Caco-2 (cell line): ENCODE data around the gene NAA38. TPM values are rescaled to one million over a fixed set of nuclear protein-coding genes. Genes with fewer than 3 reads are reported as not detected.
A peak's percentile ranks its signal among the peaks of the same experiment; 100 is the strongest.

Source experiments
- BruUV-seq: library from RNA; stranded (reverse); fragments of 400-500 nt; replicated peaks from 2 replicates; lab custom pipeline; 2021; lab: Mats Ljungman, UMichigan
- CTCF ChIA-PET: fragments of 300-600 bp; sonication (Branson Sonifier 250); formaldehyde crosslinking; loops from one replicate; lab custom pipeline; 2022; ENCODE audit warnings: antibody characterized with exemption; lab: Charles Lee
- POLR2A ChIA-PET: fragments of 300-600 bp; sonication (Branson Sonifier 250); formaldehyde crosslinking; loops from one replicate; lab custom pipeline; 2022; ENCODE audit warnings: antibody characterized with exemption; lab: Charles Lee
- DNase-seq, 2 experiments: peaks; one replicate each; pipeline versions ENCODE4 v3.0.0 to v3.0.0-alpha.2; 2020 to 2022
- H3K27me3 ChIP-seq: replicated peaks from 2 replicates; pipeline ENCODE4 v1.6.0; 2011; ENCODE audit warnings: low read length; ENCODE audit not compliant: control insufficient read depth, insufficient read depth
- H3K36me3 ChIP-seq: 2 replicates; pipeline ENCODE4 v1.5.1; 2011; ENCODE audit warnings: low read length; ENCODE audit not compliant: control insufficient read depth, insufficient read depth
- H3K4me1 ChIP-seq: fragments of 250-450 bp; sonication (Bioruptor Pico); 2 replicates; pipeline ENCODE4 v1.5.1; 2020; ENCODE audit warnings: mild to moderate bottlenecking
- H3K4me3 ChIP-seq: 2 replicates; pipeline ENCODE4 v1.5.1; 2011; ENCODE audit warnings: low read depth, mild to moderate bottlenecking, control low read depth, low read length
- H3K9me3 ChIP-seq: fragments of 250-450 bp; sonication (Bioruptor Pico); 2 replicates; pipeline ENCODE4 v1.5.1; 2020; ENCODE audit warnings: mild to moderate bottlenecking, moderate library complexity
- H3K27ac Mint-ChIP-seq: one replicate; pipeline ENCODE4 v1.8.0; 2022; ENCODE audit warnings: mixed read lengths; ENCODE audit not compliant: unreplicated experiment
- H3K27me3 Mint-ChIP-seq: one replicate; pipeline ENCODE4 v1.8.0; 2022; ENCODE audit warnings: mixed read lengths; ENCODE audit not compliant: insufficient read depth, unreplicated experiment
- H3K36me3 Mint-ChIP-seq: one replicate; pipeline ENCODE4 v1.8.0; 2022; ENCODE audit warnings: mild to moderate bottlenecking, mixed read lengths; ENCODE audit not compliant: insufficient read depth, unreplicated experiment
- H3K4me1 Mint-ChIP-seq: one replicate; pipeline ENCODE4 v1.8.0; 2022; ENCODE audit warnings: low read depth, mixed read lengths; ENCODE audit not compliant: unreplicated experiment
- H3K4me3 Mint-ChIP-seq: one replicate; pipeline ENCODE4 v1.8.0; 2022; ENCODE audit warnings: mild to moderate bottlenecking, moderate library complexity, mixed read lengths; ENCODE audit not compliant: unreplicated experiment
- H3K9me3 Mint-ChIP-seq: one replicate; pipeline ENCODE4 v1.8.0; 2022; ENCODE audit warnings: mixed read lengths; ENCODE audit not compliant: unreplicated experiment
- CTCF ChIP-seq, 2 experiments: fragments of 200-600 bp in 1 of 2; IDR thresholded peaks; 1 replicate in 1 of 2; 2 replicates in 1 of 2; pipeline versions ENCODE4 v1.5.1 to v1.8.0; 2011 to 2022; ENCODE audit warnings: antibody characterized with exemption in 1 of 2, control low read depth in 1 of 2, inconsistent platforms in 1 of 2, low read depth in 1 of 2, low read length in 1 of 2, mild to moderate bottlenecking in 1 of 2, moderate library complexity in 1 of 2; ENCODE audit not compliant: insufficient read depth in 1 of 2, severe bottlenecking in 1 of 2, unreplicated experiment in 1 of 2
- intact Hi-C: fragments of 100-400 bp; cut with micrococcal nuclease; formaldehyde crosslinking; loops from one replicate; pipeline ENCODE4 v1.10.0; 2022; ENCODE audit not compliant: unreplicated experiment
- total RNA-seq: library from RNA; stranded (reverse); gene quantifications from 2 replicates; pipeline ENCODE4 v1.2.3, GENCODE V29; 2022

Gene NAA38
- total RNA-seq, 1 experiment from 2014 or later, result 27.4 TPM

- DNase-seq, result peak; percentile 83
- CTCF ChIA-PET, result interaction anchor here (0.6 to 1.4 kb wide), 4 partner anchors 23 to 100 kb away, joined by 3 to 8 read pairs (median 5); partner anchors contain the start of gene NAA38
- intact Hi-C loops, result loop anchor here (1.0 kb wide), 1 partner anchor 7 kb away; no protein-coding TSS in a partner anchor
Measured at GRCh38 chr17:7833795-7834541, 23.4 kb downstream of the NAA38 start, which contains the start of gene KDM6B. Gene KDM6B (plus strand): TSS chr17:7834217. CDS start chr17:7845555, 11,338 bp downstream.

DNA sequence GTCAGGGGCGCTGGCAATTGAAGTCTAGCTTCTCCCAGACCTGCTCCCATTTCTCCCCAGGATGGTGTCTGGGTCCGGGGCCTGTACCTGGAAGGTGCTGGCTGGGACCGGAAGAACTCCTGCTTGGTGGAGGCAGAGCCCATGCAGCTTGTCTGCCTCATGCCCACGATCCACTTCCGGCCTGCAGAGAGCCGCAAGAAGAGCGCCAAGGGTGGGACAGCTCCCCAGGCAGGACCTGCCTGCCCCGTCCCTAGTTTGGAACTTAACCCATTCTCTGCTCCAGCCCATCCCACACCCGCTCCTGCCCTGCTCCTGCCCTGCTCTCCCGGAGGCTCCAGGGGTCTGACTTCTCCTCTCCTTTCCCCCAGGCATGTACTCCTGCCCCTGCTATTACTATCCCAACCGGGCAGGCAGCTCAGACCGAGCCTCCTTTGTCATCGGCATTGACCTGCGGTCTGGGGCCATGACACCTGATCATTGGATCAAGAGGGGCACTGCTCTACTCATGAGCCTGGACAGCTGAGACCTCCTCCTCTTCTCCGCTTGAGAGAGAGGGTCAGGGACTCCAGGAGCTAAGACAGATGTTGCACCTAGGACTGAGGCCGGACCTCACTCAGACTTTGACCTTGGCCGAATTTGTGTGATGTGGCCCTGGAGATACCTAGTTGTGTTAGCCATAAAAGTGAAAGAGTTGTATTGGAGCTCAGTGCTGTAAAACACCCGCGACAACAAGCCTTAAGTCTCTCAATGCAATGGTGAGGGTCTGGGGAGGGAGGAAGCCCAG, 24.2 kb downstream of the NAA38 start:
- intact Hi-C loops, result loop anchor here (1.0 kb wide), 1 partner anchor 8 kb away; no protein-coding TSS in a partner anchor
- peak overlapping the region; percentile 99 for H3K27ac Mint-ChIP-seq

More at GRCh38 chr17:7833795-7834541, 23.4 kb downstream of the NAA38 start, which contains the start of gene KDM6B:
- peaks cover 11% of the 10 kb centered on the region for H3K4me1 ChIP-seq
- no TSS peak for BruUV-seq
- Mint-ChIP-seq H3K36me3 (peaks cover 39% of the 10 kb centered on the region), H3K4me1 (peaks cover 12% of the 10 kb centered on the region), H3K27ac (peak within 1 kb of the TSS; percentile 99), H3K4me3 (peak within 1 kb of the TSS; percentile 98), H3K27me3 (no peaks in the 10 kb centered on the region), H3K9me3 (no peaks in the 10 kb centered on the region)
- no peak for TF ChIP-seq CTCF (IDR thresholded peaks at IDR 0.05; ENCODE audit: insufficient read depth in 1 of 2, low read depth in 1 of 2, low read length in 1 of 2, severe bottlenecking in 1 of 2, unreplicated experiment in 1 of 2)
- no peaks in the 10 kb centered on the region for H3K36me3 ChIP-seq
- H3K4me3 ChIP-seq, result peak within 1 kb of the TSS; percentile 61
- H3K27me3 ChIP-seq, result no peaks in the 10 kb centered on the region
- no peaks in the 10 kb centered on the region for H3K9me3 ChIP-seq
- POLR2A ChIA-PET, result interaction anchor here (0.5 to 1.8 kb wide), 4 partner anchors 11 to 182 kb away, joined by 3 to 8 read pairs (median 4); partner anchors contain the start of gene NAA38

More for the DNA sequence above, 24.2 kb downstream of the NAA38 start:
- Mint-ChIP-seq H3K9me3 (no peaks in the 10 kb centered on the region), H3K36me3 (peaks cover 31% of the 10 kb centered on the region), H3K4me1 (peaks cover 5% of the 10 kb centered on the region), H3K27me3 (no peaks in the 10 kb centered on the region), H3K4me3 (peak overlapping the region; percentile 98)
- ChIA-PET CTCF (interaction anchor here (0.6 to 1.4 kb wide), 5 partner anchors 24 to 100 kb away, joined by 3 to 8 read pairs (median 5); partner anchors contain the start of gene NAA38), POLR2A (interaction anchor here (0.5 to 1.0 kb wide), 3 partner anchors 24 to 182 kb away, joined by 3 to 4 read pairs (median 3); partner anchors contain the start of gene NAA38)
- no TSS peak for BruUV-seq
- no peak for TF ChIP-seq CTCF (IDR thresholded peaks at IDR 0.05; ENCODE audit: insufficient read depth in 1 of 2, low read depth in 1 of 2, low read length in 1 of 2, severe bottlenecking in 1 of 2, unreplicated experiment in 1 of 2)
- Histone ChIP-seq H3K4me3 (peak overlapping the region; percentile 24), H3K4me1 (0 out of 2 replicates have a peak, but pooled peaks cover 5% of the 10 kb centered on the region), H3K36me3 (no peaks in the 10 kb centered on the region), H3K27me3 (no peaks in the 10 kb centered on the region), H3K9me3 (no peaks in the 10 kb centered on the region)
- no peak for DNase-seq
